GM10248 (cell line): Measurements from ENCODE around the gene FBXO28.

Experiments
- CTCF ChIA-PET: fragments of 300-600 bp; sonication (Branson Sonifier 250); formaldehyde crosslinking; extraction: SDS; loops from one replicate; lab custom pipeline; 2021; ENCODE audit warnings: antibody characterized with exemption; lab: Yijun Ruan, JAX
- POLR2A ChIA-PET: fragments of 350-650 bp; sonication (Branson Sonifier 250); formaldehyde crosslinking; extraction: SDS; loops from one replicate; lab custom pipeline; 2020; ENCODE audit warnings: antibody characterized with exemption; lab: Yijun Ruan, JAX
- DNase-seq: peaks from one replicate; pipeline ENCODE4 v3.0.0; 2012; ENCODE audit errors: extremely low spot score
- TF ChIP-seq, protein P1 (sequence below): IDR thresholded peaks from 2 replicates; pipeline ENCODE4 v1.5.1; 2012; ENCODE audit warnings: mild to moderate bottlenecking, low read depth; ENCODE audit errors: extremely low read depth, missing control alignments, control extremely low read depth

FBXO28 gene

GRCh38 chr1:224116131-224116530 lies 2.2 kb downstream of the FBXO28 start:
- ChIA-PET CTCF (interaction anchor here (0.6 to 5.6 kb wide), 24 partner anchors 8 to 806 kb away, joined by 3 to 63 read pairs (median 4); partner anchors contain the start of genes DEGS1 and NVL), POLR2A (no interaction called here)
- TF ChIP-seq, protein P1, sequence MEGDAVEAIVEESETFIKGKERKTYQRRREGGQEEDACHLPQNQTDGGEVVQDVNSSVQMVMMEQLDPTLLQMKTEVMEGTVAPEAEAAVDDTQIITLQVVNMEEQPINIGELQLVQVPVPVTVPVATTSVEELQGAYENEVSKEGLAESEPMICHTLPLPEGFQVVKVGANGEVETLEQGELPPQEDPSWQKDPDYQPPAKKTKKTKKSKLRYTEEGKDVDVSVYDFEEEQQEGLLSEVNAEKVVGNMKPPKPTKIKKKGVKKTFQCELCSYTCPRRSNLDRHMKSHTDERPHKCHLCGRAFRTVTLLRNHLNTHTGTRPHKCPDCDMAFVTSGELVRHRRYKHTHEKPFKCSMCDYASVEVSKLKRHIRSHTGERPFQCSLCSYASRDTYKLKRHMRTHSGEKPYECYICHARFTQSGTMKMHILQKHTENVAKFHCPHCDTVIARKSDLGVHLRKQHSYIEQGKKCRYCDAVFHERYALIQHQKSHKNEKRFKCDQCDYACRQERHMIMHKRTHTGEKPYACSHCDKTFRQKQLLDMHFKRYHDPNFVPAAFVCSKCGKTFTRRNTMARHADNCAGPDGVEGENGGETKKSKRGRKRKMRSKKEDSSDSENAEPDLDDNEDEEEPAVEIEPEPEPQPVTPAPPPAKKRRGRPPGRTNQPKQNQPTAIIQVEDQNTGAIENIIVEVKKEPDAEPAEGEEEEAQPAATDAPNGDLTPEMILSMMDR = peak; percentile 30
- peak; percentile 50 for DNase-seq

- CTCF ChIA-PET = interaction anchor here (4.1 to 5.6 kb wide), 2 partner anchors 215 to 340 kb away, joined by 47 to 63 read pairs; no protein-coding TSS in a partner anchor
- DNase-seq = no peak
- POLR2A ChIA-PET = no interaction called here
- TF ChIP-seq, protein P1 = no peak
These were observed 4.8 kb downstream of the FBXO28 start for GRCh38 chr1:224118688-224119087.

DNA sequence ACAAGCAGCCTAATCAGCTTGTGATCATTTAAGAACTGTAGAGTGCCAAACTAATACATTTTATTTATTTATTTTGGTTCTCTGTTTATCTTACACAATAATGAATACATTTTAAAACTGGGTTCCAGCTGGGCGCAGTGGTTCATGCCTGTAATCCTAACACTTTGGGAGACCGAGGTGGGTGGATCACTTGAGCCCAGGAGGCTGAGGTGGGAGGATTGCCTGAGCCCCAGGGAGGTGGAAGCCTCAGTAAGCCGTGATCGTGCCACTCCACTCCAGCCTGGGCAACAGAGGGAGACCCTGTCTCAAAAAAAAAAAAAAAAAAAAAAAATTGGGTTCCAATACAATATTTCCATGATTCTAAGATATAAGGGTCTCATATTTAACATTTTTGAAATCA lies 9.2 kb downstream of the FBXO28 start:
- no peak for DNase-seq

DNA sequence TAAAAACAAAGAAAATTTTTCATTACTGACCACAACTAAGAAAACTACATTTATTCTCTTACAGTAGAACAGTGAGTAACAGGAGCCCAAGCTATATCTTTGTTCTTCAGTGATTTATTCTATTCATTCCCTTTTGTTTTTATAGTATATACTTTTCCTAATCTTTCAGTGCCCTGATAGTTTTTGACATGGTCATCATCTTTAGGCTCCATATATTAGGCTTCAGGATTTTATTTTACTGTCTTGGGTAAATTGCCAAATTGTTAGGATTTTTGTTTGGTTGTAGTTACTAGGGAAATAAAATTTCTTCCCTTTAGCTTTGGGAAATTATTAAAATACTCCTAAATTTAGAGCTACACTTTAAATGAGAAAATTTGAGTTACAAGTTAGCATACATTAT lies 10.3 kb downstream of the FBXO28 start:
- TF ChIP-seq, protein P1 = no peak
- no peak for DNase-seq
- ChIA-PET POLR2A (no interaction called here), CTCF (interaction anchor here (0.7 to 2.0 kb wide), 4 partner anchors 8 to 375 kb away, joined by 3 to 11 read pairs (median 4); partner anchors contain the start of gene FBXO28)

More for the DNA sequence above, 9.2 kb downstream of the FBXO28 start:
- ChIA-PET POLR2A (no interaction called here), CTCF (no interaction called here)
- TF ChIP-seq, protein P1 = no peak

DNA sequence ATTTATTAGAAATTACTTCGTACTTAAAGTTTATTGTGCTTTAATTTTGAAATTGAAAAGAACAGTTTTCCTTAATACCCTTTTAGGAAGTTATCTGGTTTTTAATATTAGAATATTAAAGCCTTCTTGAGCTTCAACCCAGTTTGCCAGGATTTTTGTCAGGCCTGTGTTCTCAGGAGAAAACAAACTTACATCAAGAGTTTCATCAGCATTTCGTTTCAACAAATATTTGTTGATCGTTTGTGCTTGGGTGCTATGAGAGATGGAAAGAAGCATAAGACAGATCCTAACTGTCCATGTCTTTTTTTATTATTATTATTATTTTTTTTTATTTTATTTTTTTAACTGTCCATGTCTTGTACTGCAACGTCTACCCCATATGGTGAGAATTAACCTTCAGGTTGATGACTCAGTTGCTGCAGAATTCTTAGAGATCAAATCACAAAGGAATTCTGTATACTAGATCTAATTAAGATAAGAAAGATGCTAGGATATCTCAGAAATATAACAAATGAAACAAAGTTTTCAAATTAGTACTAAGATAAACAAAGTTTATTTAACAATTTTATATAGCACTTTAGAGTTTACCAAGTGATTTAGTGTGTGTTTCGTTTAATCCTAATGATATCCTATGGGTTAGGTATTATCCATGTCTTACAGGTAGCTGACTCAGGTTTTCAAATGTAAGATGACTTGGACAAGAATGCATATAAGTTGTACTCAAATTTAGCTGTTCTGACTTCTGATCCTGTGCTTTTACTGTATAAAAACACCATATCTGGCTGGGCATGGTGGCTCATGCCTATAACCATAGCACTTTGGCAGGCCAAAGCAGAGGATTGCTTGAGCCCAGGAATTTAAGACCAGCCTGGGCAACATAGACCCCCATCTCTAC lies 14.3 kb downstream of the FBXO28 start:
- CTCF ChIA-PET = interaction anchor here (1.1 to 1.4 kb wide), 3 partner anchors 9 to 12 kb away, joined by 3 to 7 read pairs (median 5); no protein-coding TSS in a partner anchor
- TF ChIP-seq, protein P1 = no peak

DNA sequence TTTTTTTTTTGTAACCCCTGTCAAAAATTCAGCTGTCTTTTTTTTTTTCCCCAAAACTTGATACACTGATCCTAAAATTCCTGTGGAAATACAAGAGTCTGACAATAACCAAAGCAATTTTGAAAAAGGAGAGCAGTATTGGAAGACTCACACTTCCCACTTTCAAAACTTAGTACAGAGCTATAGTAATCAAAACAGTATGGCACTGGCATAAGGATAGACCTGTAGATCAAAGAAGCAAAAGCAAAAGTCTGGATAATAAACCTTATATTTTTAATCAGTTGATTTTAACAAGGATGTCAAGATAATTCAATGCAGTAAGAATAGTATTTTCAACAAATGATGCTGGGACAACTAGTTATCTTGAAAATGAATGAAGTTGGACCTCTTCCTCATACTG lies 17.3 kb downstream of the FBXO28 start:
- DNase-seq = no peak
- POLR2A ChIA-PET = interaction anchor here (0.6 kb wide), 1 partner anchor 25 kb away, joined by 3 read pairs; no protein-coding TSS in a partner anchor
- TF ChIP-seq, protein P1 = no peak
- CTCF ChIA-PET = interaction anchor here (1.1 to 1.7 kb wide), 2 partner anchors 202 to 326 kb away, joined by 3 to 6 read pairs; no protein-coding TSS in a partner anchor

More for the DNA sequence above, 14.3 kb downstream of the FBXO28 start:
- POLR2A ChIA-PET = no interaction called here
- no peak for DNase-seq
